Neural progenitor cell (in vitro differentiated cells): Measurements from ENCODE around the gene MPPED2.

Experiments
- EZH2phosphoT487 ChIP-seq: fragments of 200-600 bp; sonication (generic); IDR thresholded peaks from 2 replicates; pipeline ENCODE4 v1.6.1; 2017; ENCODE audit warnings: antibody characterized with exemption
- TF ChIP-seq, protein P1 (sequence below): fragments of 200-600 bp; sonication (generic); IDR thresholded peaks from 2 replicates; pipeline ENCODE4 v1.5.1; 2017; ENCODE audit warnings: antibody characterized with exemption, mild to moderate bottlenecking

DNA sequence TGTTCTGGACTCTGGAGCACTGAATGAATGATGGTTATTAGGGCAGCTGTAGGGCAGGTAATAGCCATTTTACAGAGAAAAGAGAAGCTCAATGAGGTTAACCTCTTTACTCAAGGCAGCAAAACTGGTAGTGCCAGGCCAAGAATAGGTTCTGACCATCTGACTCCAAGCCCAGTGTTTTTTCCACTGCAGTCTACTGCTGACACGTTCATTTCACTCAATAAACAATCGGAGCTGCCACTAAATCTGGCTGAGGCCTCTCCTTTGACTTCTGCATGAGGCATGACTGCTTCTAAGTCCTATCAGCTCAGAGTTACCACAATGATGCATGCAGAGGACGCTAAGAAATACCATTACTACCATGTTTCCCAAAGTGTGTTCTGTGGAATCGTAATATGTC lies 145.6 kb downstream of the MPPED2 start:
- no peak for TF ChIP-seq EZH2phosphoT487
- TF ChIP-seq, protein P1, sequence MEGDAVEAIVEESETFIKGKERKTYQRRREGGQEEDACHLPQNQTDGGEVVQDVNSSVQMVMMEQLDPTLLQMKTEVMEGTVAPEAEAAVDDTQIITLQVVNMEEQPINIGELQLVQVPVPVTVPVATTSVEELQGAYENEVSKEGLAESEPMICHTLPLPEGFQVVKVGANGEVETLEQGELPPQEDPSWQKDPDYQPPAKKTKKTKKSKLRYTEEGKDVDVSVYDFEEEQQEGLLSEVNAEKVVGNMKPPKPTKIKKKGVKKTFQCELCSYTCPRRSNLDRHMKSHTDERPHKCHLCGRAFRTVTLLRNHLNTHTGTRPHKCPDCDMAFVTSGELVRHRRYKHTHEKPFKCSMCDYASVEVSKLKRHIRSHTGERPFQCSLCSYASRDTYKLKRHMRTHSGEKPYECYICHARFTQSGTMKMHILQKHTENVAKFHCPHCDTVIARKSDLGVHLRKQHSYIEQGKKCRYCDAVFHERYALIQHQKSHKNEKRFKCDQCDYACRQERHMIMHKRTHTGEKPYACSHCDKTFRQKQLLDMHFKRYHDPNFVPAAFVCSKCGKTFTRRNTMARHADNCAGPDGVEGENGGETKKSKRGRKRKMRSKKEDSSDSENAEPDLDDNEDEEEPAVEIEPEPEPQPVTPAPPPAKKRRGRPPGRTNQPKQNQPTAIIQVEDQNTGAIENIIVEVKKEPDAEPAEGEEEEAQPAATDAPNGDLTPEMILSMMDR: no peak
